HG03108 (cell line): ENCODE measurements around the gene ELOVL1.
"Not testable (repeated sequence)": the region's sequence is repeated elsewhere in the genome, so short reads cannot be mapped to it uniquely, and the experiment has no call there.

Source experiments
- ATAC-seq: cut with Tn5 transposase; IDR thresholded peaks from one replicate; pipeline ENCODE4 v1.9.1; 2021; ENCODE audit warnings: moderate library complexity; ENCODE audit not compliant: unreplicated experiment

The ELOVL1 gene

DNA sequence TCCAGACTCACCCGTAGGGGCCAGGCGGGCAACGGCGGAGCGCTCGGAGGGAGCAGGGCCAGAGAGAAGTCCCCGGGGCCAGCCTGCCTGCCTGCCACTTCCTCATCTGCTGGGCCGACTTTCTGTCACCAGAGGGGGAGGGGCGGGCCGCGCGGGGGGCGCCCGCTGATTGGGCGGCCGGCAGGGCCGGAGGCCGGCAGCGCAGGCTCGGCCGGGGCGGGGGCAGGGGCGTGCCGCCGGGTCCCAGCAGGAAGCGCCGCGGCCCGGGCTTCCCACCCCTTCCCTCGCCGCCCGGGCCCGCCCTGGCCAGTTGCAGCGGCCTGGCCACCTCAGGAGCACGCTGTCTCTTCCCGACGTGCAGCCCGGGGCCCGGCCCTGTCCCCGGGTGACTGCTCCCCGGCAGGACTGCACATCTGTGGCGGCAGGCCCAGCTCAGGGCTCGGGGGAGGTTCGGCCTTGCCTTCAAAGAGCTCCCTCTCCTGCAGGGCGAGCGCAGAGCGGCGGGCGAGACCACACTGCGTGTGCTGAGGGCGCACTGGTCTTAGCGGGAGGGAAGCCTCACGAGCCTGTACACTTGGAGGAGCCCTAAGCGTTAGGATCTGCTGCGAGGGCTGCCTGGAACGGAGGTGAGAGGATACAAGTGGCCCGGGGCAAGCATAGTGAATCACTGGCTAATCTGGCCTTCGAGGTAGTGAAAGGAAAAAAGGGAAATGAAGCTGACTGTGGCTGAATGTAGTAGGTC, at the start of gene ELOVL1:
TSS of gene ELOVL1 (minus strand) at position 108 of the 742 bp plus-strand sequence. CDS start 2,402 bp downstream, outside the sequence.
- ATAC-seq, result peak; percentile 73

DNA sequence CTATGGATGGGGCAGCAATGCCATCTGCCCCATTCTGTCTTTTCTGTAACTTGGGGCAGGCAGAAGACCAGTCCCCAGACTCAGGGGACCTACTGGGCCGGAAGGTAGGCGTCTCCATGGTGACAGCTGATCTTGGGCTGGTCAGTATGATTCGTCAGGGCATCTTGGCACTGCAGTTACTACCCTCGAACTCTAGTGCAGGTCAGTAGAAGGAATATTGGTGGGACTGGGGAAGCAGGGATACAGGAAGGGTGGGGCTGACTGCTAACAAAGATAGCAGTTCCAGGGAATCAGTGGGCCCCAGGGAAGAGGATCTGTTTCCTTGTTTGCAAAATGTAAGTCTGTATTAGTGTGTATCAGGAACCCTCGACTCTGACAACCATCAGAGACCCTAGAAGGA, 48.1 kb upstream of the ELOVL1 start:
- no peak for ATAC-seq

DNA sequence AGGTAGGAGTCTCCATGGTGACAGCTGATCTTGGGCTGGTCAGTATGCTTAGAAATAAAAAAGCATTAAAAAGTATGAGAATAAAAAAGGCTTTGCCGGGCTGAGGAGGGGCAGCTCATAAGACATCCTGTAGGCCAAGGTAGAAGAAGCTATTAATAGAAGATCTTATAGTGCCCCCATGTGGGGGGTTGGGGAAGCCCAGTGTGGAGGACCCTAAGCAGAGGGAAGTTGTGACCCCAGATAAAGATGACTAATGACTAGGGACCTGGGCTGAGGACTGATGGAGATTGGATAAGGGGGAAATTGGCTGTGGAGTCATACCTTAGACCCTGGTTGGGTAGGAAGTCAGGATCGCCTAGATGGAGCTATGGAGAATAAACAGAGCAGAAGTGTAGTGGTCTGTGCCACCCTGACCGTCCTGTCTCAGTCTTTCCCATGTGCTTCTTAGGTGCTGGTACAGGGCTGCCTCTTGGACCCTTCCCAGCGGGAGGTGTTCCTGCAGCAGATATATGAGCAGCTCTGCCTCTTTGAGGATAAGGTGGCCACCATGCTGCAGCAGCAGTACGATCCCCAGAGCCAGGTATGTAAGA, 46.9 kb upstream of the ELOVL1 start:
- ATAC-seq, result no peak

DNA sequence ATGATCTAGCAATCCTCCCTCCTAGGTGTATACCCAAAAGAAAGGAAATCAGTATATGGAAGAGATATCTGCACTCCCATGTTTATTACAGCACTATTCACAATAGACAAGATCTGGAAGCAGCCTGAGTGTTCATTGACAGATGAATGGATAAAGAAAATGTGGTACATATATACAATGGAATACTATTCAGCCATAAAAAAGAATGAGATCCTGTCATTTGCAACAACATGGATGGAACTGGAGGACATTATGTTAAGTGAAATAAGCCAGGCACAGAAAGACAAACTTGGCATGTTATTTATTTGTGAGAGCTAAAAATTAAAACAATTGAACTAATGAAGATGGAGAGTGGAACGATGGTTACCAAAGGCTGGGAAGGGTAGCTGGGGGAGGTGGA, 45.6 kb upstream of the ELOVL1 start:
- ATAC-seq, result not testable (repeated sequence)

DNA sequence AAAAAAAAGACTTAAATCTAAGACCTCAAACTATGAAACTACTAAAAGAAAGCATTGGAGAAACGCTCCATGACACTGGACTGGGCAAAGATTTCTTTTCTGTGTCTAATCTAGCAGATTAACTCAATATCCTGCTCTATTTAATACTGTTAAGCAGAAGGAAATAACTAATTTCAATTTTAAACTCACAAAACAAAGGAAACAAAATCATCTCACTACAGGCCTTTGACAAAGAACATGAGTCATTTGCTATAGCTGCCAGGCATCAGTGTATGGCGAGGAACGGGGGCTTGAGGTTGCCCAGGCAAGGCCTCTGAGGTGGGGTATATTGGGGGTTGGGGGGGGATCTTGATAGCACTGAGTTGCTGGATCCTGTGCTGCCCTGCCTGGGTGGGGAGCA, 42.8 kb upstream of the ELOVL1 start:
- ATAC-seq, result no peak

DNA sequence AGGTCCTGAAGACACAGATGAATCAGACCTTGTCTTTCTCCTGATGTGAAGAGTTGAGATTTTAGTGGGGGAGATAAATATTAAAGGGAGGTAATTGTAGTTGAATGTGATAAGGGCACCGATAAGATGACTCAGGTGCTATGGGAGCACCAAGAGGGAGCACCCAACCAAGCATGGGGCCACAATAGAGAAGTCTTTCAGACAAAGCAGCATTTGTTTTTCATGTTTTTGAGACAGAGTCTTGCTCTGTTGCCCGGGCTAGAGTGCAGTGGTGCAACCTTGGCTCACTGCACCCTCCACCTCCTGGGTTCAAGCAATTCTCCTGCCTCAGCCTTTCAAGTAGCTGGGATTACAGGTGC, 38.0 kb upstream of the ELOVL1 start:
- no peak for ATAC-seq

DNA sequence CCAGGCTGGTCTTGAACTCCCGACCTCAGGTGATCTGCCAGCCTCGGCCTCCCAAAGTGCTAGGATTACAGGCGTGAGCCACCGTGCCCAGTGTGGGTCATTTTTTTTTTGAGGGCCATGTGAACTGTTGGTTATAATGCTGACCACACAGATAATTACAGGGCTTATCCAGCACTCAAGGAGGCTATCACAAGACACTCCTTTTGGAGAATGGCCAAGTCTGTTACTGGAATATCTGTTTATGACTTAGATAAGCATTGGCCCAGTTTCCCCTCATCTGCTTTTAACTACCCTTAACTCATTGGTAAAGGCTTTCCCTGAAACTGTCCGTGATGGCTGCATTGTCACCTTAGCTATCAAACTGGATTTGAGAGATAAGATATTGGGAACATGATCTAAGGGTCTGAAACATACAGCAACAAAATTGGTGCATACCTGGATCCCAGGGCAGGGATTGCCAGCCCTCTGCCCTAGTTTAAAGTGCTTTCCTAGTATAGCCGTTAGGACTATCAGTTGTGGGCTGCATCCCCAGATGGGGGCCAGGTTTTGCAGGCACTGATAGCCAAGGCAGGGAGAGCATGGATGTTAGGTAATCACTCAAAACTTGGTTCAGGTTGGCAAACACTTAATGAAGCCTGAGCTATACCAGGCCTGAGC, 37.5 kb upstream of the ELOVL1 start:
- no peak for ATAC-seq

DNA sequence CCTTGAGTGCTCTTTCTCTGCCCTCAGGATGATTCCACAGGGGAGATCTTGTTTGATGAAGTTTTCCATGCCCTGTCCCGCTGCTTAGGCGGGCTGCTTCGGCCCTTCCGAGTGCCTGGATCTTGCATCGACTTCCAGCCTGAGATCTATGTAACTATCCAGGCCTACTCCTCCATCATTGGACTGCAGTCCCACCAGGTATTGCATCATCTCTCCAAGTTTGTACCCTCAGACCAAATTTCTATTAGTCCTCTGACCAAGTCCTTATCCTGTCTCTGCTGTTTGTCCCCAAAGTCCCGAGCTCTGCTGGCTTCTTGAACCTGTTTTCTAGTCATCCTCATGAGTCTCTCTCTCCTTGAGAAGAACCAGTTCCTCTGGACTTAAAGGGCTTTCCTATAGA, 36.5 kb upstream of the ELOVL1 start:
- no peak for ATAC-seq

DNA sequence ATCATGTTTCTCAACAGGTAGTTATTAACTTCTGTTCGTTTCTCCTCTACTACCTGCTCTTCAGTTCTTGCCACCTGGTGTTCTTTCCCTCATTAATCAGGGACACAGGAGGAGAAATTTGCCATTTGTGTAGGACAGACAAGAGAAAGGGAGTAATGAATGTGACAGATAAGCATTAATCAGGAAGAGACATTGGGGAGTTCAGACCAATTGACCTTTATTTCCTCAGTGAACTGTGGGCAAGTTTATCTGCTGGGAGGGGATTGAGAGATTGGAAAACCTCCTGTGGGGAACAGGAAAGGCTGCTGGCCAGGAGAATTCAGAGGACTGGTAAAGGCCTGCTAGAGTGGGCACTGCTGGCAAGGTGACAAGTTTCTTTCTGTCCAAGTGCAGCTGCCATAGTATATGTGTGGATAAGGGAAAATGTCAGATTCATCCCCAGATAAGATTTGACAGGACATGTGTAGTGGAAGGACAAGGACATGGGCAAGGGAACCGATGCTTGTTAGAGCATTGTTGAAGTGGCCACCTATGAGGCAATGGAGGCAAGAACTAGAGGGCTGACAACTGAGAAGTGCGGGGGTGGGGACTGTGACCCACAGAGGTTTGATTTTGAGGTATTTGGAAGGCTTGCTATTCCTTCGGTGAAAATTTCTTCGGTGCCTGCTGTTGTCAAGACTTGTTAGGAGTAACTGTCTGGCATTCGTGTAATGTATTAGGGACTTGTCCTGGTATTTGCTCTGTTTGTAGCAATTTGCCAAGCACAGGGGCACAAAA, 34.5 kb upstream of the ELOVL1 start:
- ATAC-seq, result no peak

DNA sequence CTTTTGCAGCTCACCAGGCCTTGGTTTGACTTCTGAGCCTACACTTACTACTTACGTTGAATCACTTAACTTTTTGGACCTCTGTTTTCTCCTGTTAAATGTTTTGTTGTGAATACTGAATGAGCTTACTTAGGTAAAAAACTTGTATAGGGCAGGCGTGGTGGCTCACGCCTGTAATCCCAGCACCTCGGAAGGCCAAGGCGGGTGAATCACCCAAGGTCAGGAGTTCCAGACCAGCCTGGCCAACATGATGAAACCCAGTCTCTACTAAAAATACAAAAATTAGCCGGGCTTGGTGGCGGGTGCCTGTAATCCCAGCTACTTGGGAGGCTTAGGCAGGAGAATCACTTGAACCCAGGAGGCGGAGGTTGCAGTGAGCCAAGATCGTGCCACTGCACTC, 32.6 kb upstream of the ELOVL1 start:
- not testable (repeated sequence) for ATAC-seq

DNA sequence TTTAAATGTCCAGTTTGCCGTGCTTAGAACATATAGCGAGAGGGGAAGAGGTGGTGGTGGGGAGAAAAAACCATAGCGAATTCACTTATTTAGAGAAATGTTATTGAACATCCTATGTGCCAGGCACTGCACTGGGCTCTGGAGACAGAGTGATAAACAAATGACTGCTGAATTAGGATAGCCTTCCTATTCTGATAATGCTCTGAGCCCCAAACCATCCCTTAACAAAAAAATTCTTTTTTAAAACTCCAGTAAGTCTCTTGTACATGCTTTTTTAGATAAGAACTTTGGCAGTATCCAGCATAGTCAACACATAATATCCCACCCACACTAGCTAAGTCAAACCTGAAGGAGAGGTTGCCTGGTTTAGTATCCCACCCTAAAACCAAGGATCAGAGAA, 30.4 kb upstream of the ELOVL1 start:
- ATAC-seq, result no peak

DNA sequence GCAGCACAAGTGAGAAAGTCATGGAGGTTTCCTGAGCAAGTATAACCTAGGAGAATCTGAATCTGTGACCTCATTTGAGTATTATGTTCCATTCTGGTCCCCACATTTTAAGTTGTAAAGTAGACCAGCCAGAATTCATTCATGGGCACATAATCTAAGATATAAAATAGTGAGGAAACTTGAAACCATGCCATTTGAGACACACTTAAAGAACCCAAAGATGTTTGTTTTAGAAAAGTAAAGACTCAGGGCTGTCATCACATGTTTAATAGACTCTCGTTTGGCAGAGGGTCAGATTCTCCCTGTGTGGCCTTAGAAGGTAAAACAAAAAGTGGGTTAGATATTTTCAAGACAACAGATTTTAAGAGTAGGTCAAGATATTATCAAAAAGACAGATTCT, 28.2 kb upstream of the ELOVL1 start:
- no peak for ATAC-seq

DNA sequence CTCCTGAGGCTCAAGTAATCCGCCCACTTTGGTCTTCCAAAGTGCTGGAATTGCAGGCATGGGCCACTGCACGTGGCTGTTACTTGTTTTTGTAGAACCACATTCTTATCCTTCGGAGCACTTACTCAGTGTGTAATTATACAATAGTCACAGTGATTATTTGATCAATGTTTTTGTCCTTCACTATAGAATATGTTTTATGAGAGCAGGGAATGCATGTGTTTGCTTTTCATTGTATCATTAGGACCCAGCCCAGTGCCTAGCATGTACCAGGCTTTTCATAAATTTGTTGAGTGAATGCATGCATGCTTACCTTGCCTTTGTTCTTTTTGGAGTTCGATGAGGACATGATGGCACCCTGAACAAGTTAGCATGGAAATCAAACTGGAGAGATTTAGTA, 27.7 kb upstream of the ELOVL1 start:
- ATAC-seq, result no peak

DNA sequence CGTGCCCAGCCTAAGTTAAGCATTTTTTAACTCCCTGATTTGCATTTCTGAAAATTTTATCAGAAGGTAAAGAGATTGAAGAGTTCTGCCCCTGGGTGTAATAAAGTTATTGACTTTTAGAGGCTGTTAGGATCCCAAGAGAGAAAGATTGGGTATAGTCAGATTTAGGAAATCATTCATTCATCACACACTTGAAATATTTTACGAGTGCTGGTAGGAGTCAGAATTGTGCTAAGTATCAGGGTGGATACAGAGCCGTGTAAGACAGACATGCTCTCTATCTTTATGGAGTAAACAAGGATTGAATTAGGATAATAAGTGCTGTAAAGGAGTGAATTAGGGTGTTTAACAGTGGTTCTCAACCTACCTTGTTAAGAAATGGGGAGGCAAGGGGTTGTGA, 24.9 kb upstream of the ELOVL1 start:
- ATAC-seq, result no peak

DNA sequence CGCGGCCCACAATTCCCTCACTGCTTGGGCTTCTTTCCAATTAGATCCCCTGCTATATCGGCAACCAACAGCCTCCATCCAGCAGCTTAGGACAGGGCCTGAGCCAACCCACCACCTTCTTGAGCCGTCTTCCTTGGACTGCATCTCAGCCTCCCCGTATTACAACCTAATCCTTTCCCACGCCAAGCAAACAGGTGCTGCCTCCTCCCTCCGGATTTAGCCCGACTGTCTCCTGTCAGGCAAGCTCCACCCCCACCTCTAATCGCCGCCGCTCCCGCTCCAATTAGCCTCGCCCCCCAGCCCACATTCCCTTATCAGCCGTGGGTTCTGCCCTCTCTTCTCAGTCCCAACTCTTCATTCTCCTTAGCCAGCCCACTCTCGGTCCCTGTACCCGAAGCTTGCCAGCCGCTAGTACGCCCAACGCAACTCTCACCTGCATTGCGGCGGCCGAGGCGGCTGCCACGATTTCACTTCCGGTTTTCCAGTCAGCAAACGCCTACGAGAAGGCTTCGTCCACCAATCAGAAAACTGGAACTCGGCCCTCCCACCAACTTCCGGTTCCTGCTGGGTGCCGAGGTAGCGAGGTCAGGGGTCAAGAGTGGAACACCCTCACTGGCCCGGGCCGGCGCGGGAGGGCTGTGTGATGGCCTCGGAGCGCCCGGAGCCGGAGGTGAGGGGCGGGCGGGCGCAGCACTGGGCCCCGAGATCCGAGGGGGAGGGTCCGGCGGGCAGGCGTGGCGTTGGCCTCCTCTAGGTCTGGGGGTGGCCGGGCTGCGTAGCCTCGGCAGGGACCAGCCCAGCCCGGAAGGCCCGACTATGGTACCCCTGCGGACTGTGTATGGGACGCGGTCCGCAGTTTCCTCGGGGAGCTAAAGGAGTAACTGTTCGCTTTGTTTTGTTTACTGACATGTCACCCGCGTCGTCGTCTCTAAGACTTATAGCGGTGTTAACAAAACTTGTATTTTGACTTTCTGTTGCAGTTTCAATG, 21.8 kb upstream of the ELOVL1 start, which contains the start of the genes MED8 and SZT2:
TSS of gene MED8 (minus strand) at position 475 of the 988 bp plus-strand sequence. CDS start at position 439, 36 bp downstream.
TSS of gene SZT2 (plus strand) at position 574 of the 988 bp plus-strand sequence. CDS start at position 644, 70 bp downstream.
- ATAC-seq, result peak; percentile 89

DNA sequence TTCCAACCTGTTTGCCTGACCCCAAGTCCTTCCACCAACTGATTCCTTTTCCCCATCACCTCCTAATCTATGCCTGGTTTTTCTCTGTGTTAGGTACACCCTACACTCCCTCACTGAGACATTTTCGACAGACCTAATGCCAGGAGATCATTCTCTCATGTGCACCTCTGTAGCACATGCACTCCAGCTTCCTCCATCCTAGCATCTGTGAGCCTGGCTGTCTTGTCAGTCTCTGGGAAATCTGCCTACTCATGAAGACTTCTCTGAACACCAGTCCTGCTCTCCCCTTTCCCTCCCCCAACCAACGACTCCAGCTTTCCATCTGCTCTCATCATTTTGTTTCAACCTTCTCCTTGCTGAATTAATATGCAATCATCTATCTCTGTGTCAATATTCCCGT, 20.8 kb upstream of the ELOVL1 start:
- no peak for ATAC-seq

DNA sequence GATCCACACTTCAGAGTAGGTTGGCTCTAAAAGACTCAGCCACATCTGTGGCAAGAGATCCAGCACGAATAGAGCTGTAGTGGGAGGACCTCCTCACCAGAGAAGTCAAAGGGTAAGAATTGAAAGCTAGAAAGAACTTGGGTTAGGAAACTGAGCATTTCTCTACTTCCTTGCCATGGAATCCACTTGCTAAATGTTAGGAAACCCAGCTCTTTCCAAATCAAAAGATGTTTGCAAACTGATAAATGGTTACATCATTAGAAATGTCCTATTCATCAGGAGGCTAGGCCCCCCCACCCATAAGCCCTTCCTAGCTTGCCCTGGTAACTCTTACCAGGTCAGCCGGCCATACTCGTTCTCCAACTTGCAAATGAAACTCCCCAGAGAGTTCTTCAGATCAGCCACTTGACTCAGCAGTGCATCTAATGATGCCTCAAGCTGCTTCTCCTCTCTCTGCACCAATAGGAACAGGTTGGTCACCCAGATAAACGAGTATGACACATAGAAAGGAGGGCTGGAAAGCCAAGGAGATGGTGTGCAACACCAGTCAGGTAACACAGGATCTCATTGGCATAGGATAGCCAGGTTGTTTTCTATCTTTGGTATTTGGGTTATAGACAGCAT, 20.3 kb upstream of the ELOVL1 start:
- no peak for ATAC-seq

DNA sequence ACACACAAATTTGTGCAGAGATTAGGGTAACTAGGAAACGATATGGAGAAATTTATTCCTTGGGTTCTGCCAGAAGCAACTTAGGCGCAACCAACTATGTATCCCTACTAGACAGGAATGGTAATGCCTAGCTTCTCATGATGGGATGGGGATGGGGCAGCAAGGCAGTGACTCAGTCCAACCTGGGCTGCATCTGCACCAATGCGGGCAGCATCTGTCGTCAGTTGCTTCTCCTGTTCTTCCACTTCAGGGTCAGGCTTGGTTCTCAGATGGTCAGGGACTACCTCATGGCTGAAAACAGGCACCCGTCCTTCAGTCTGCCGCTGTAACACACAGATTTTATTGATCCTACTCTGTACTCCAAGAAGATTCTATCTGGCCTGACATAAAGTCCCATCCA, 18.9 kb upstream of the ELOVL1 start:
- no peak for ATAC-seq

DNA sequence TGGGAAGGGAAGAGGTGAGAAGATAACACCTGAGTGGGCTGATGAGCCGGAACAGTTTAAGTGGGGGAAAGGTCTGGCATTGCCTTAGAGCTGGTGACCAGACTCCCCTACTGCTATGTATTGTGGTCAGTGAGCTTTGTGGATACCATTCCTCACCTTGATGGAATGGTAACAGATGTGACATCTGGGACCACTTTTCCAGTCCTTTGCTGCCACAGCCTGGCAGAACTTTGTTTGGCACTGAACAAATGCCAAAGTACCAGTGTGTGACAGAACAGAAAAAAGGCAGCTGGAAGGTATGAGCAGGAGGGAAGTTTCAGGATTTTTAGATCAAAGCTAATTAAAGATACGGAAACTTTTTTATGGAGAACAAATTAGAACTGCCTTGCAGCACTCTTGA, 15.6 kb upstream of the ELOVL1 start:
- no peak for ATAC-seq
